GM19099 (cell line): ENCODE measurements around the gene IQCE.

Experiments used
- POLR2A ChIP-seq: IDR thresholded peaks from 3 replicates; pipeline ENCODE4 v1.6.1; 2011; ENCODE audit warnings: low read depth; ENCODE audit not compliant: insufficient read length; ENCODE audit errors: extremely low read depth

Gene IQCE

DNA sequence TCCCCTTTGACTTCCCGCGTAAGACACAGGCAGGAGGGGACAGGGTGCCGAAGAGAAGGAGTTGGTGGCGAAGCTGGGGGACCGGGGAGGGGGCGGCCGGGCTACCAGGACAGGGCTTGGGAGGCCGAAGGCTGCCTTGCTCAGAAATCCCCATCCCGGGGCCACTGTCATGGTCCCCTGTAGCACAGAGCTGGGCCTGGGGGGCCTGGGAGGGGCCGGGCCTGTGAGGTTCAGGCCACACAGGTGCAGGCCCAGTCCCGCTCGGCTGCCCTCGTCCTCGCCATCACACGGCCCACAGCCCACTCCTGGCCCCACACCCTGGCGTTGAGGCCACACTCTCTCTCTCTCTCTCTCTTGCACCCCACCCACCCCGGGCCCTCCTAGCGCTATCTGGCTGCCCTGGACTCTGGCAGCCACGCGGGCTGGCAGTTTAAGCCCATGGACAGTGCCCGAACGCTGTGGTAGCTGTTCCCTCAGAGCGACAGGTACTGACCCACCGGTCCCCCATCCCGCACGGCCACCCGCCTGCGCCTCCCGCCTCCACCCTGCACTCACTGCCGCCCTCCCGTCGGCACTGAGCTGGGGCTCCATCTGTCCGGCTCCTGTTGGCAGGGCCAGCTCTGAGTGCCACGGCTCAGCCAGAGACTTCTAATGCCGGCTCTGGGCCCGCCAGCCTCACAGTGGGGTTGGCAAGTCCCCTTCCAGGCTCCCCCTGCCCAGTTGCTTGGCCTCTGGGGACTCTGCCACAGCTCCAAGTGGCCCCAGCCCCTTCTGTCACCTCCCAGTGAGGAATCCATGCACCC is 101.0 kb downstream of the IQCE start:
- no peak for TF ChIP-seq POLR2A

DNA sequence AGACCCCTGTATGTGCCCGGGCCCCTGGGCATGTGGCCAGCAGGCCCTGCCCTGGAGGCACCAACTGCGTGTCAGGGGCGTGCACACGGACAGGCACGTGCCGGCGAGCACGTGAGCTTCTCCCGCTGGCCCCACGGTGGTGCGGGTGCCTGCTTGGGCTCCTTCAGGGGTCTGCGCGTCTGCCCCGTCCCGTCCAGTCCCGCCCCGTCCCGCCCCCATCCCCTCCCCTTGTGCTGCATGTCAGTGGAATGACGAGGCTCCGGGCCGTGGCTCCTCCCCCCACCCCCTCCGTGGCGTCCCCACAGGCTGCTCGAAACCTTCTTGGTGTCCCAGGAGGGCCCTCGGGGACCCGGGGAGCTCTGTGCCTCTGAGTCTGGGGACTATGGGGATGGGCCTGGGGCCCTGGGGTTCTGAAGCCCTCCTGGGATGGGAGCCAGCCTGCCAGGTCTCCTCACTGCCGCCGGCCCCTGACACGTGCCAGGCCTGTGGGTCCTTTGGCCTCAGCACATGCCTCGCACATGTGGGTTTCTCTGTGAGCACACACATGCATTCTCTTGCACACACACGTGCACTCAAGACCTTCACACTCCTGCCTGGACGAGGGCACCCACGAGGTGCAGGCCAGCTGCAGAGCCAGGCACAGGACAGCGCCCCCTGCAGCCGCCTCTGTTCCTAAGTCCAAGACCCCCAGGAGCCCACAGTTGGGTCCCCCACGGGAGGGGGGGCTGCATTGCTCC is 101.7 kb downstream of the IQCE start:
- no peak for TF ChIP-seq POLR2A

DNA sequence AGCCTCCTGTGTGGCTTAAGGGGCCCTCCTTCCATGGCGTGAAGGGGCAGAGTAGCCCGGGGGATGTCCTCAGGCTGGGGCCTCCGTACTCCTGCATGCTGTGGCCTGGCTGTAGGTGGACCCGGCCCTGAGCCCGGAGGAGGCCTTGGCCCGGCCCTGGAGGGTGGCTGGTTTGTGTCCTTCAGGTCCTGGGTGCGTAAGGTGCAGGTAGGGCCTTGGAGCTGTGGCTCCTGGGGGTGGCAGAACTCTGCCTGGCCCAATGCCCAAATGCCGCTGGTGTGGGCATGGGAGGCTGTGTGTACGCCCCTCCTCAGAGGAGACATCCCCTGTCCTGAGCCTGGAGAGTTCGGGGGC is 102.3 kb downstream of the IQCE start:
- no peak for TF ChIP-seq POLR2A

DNA sequence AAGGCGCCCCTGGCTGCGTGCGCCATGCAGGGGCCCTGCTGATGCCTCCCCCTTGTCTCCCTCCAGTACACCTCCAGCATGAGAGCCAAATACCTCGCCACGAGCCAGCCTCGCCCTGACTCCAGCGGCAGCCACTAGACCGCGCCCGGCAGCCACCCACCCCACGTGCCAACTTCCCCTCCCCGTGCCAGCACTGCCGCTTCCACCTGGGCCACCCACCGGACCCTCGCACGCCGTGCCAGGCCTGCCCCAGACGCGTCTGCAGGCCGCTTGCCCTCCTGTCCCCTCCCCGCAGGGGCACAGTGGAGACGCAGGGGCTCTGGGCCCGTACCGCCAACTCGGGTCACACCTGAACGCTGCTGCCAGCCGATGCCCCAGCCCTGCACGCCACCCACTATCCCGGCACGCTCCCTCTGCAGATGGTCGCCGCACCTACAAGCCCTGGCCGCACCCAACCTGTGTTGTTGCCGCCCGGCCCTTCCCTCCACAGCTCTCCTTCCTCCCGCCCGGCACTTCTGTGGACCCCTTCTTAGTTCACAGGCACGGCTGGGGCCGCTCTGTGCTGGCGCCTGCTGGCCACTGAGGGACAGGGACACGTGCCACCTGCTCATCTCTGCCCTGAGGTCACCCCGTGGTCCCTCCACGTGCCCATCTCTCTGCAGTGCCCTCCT is 103.0 kb downstream of the IQCE start:
- TF ChIP-seq POLR2A: no peak

- TF ChIP-seq POLR2A: no peak
Measured at GRCh38 chr7:2662273-2663120, 103.7 kb downstream of the IQCE start.

DNA sequence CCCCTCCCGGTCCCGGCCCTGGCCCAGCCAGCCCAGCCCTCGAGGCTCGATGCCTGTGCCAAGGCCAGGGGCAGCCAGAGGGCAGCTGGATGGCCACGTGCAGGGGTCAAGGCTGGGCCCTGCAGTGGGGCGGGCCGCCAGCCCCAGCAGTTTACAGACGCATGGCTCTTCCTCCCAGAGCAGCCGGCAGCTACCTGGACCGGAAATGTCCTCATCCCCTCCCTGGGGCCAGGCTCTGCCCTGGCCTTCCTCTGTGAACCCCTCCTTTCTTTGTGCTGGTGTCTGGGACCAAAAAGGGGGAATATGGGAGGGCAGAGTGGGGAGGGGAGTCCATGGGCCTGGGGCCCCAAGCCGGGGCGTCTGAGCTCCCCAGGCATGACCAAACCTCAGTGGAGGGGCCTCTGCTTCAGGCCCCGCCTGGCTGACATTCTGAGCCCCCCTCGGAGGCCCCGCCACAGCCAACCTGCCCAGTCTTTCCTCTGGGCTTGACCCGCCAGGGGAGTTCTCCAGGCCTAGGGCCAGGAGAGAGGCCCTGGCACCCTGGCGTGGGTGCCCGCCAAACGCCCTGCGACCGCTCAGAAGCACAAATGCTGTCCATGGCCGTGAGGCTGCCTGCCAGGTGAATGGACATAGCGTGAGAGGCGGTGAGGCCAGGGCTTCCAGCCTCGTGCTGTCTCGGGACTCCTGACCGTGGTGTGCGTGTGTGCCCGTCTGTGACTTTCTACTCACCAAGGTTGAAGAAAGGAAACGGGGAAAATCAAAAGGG is 104.5 kb downstream of the IQCE start:
- TF ChIP-seq POLR2A: no peak

GRCh38 chr7:2663960-2664359 is 105.2 kb downstream of the IQCE start:
- TF ChIP-seq POLR2A: no peak
